T-helper 2 cell (primary cell): ENCODE data around the gene SLC2A8.

Experiments
- DNase-seq, 5 experiments: peaks; one replicate each; pipeline versions ENCODE4 v3.0.0 to v3.0.0-alpha.2; 2012 to 2022

The SLC2A8 gene

GRCh38 chr9:127404631-127405030 is 7.7 kb downstream of the SLC2A8 start:
- DNase-seq = no peak

- no peak for DNase-seq
Measured at GRCh38 chr9:127405344-127406125, 8.6 kb downstream of the SLC2A8 start.

GRCh38 chr9:127406799-127407491 is 10.0 kb downstream of the SLC2A8 start:
- no peak for DNase-seq

- DNase-seq = no peak
Measured at GRCh38 chr9:127407492-127407843, 10.5 kb downstream of the SLC2A8 start.

- no peak for DNase-seq
Measured at GRCh38 chr9:127411122-127411521, 14.2 kb downstream of the SLC2A8 start.

GRCh38 chr9:127415141-127415540 is 18.2 kb downstream of the SLC2A8 start:
- no peak for DNase-seq

GRCh38 chr9:127415657-127416056 is 18.7 kb downstream of the SLC2A8 start:
- DNase-seq = no peak

GRCh38 chr9:127417131-127418036 is 20.4 kb downstream of the SLC2A8 start:
- no peak for DNase-seq

GRCh38 chr9:127418037-127418471 is 21.1 kb downstream of the SLC2A8 start:
- peak in 2 of 5 experiments; percentile 19 to 50 for DNase-seq

GRCh38 chr9:127419348-127419747 is 22.4 kb downstream of the SLC2A8 start:
- DNase-seq = no peak

- DNase-seq = no peak
Measured at GRCh38 chr9:127421057-127421456, 24.1 kb downstream of the SLC2A8 start.

- DNase-seq = no peak
Measured at GRCh38 chr9:127422133-127422782, 25.3 kb downstream of the SLC2A8 start.

- no peak for DNase-seq
Measured at GRCh38 chr9:127422787-127423186, 25.8 kb downstream of the SLC2A8 start.

- DNase-seq = peak in 1 of 5 experiments; percentile 8
Measured at GRCh38 chr9:127423476-127423933, 26.5 kb downstream of the SLC2A8 start.

- DNase-seq = peak; percentile 84 to 95 (median 86)
Measured at GRCh38 chr9:127423934-127424675, 27.1 kb downstream of the SLC2A8 start, which contains the start of gene ZNF79. Gene ZNF79, plus strand, starts transcription at chr9:127424382. Its CDS starts 406 bp downstream, at chr9:127424788.

- DNase-seq = peak in 3 of 5 experiments; percentile 12 to 59 (median 18)
Measured at GRCh38 chr9:127424676-127424999, 27.7 kb downstream of the SLC2A8 start.

GRCh38 chr9:127426756-127427155 is 29.8 kb downstream of the SLC2A8 start:
- DNase-seq = peak in 1 of 5 experiments; percentile 74

- no peak for DNase-seq
Measured at GRCh38 chr9:127428348-127428747, 31.4 kb downstream of the SLC2A8 start.

GRCh38 chr9:127430415-127430814 is 33.4 kb downstream of the SLC2A8 start:
- DNase-seq = no peak

GRCh38 chr9:127437497-127438264 is 40.7 kb downstream of the SLC2A8 start:
- peak in 2 of 5 experiments; percentile 59 to 84 for DNase-seq

- no peak for DNase-seq
Measured at GRCh38 chr9:127438394-127438793, 41.4 kb downstream of the SLC2A8 start.
